Nephron progenitor cell (in vitro differentiated cells): Measurements from ENCODE around the gene KIF11.

Experiments
- DNase-seq: peaks from one replicate; pipeline ENCODE4 v3.0.0; 2021
- H3K27ac Mint-ChIP-seq: 2 replicates; pipeline ENCODE4 v1.8.0; 2021; ENCODE audit warnings: mild to moderate bottlenecking, moderate library complexity, mixed read lengths
- H3K27me3 Mint-ChIP-seq: 2 replicates; pipeline ENCODE4 v1.8.0; 2021; ENCODE audit warnings: mild to moderate bottlenecking, low read depth, mixed read lengths; ENCODE audit not compliant: poor library complexity
- H3K36me3 Mint-ChIP-seq: 2 replicates; pipeline ENCODE4 v1.8.0; 2021; ENCODE audit warnings: low read depth, mixed read lengths
- H3K4me1 Mint-ChIP-seq: 2 replicates; pipeline ENCODE4 v1.8.0; 2021; ENCODE audit warnings: mixed read lengths
- H3K4me3 Mint-ChIP-seq: 2 replicates; pipeline ENCODE4 v1.8.0; 2021; ENCODE audit warnings: mild to moderate bottlenecking, moderate library complexity, mixed read lengths
- H3K9me3 Mint-ChIP-seq: 2 replicates; pipeline ENCODE4 v1.8.0; 2021; ENCODE audit warnings: mild to moderate bottlenecking, moderate library complexity, mixed read lengths
- CTCF ChIP-seq: fragments of 200-600 bp; sonication (generic); IDR thresholded peaks from 2 replicates; pipeline ENCODE4 v1.5.0; 2021; ENCODE audit warnings: antibody characterized with exemption

Gene KIF11

DNA sequence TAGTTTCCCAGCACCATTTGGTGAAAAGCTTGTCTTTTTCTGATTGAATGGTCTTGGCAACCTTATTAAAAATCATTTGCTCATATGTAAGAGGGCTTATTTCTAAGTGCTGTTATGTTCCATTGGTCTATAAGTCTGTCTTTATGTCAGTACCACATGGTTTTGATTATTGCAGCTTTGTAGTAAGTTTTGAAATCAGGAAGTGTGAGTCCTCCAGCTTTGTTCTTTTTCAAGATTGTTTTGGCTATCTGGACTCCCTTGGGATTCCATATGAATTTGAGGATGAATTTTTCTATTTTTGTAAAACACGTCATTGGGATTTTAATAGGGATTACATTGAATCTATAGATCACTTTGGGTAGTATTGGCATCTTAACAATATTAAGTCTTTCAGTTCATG, 5.4 kb downstream of the KIF11 start:
- TF ChIP-seq CTCF = no peak
- H3K36me3 Mint-ChIP-seq = peaks cover 66% of the 10 kb centered on the region
- H3K27ac Mint-ChIP-seq = no peak overlapping the region
- H3K4me1 Mint-ChIP-seq = peaks cover 28% of the 10 kb centered on the region
- H3K4me3 Mint-ChIP-seq = no peak overlapping the region
- no peak for DNase-seq
- peaks cover 53% of the 10 kb centered on the region for H3K9me3 Mint-ChIP-seq
- H3K27me3 Mint-ChIP-seq = no peaks in the 10 kb centered on the region

DNA sequence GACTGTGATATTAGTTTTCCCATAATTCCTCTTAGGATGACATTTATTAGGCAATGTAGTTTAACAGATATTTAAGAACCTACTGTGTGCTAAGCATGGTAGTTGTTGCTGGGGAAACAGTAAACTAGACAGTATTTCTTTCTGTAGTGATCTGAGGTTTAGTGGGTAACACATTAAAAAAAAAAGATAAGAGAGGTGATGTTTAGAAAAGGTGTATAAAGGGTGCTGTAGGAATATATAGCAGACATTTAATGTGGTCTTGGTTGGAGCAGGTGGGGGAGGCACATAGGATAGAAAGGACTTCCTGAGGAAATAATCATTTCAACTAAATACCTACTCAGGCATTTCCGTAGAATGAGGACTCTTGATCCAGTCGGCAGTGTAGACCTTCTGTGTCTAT, 11.9 kb downstream of the KIF11 start:
- H3K4me3 Mint-ChIP-seq = no peak overlapping the region
- no peaks in the 10 kb centered on the region for H3K4me1 Mint-ChIP-seq
- peaks cover 29% of the 10 kb centered on the region for H3K9me3 Mint-ChIP-seq
- no peaks in the 10 kb centered on the region for H3K27me3 Mint-ChIP-seq
- DNase-seq = no peak
- no peak for TF ChIP-seq CTCF
- peaks cover 69% of the 10 kb centered on the region for H3K36me3 Mint-ChIP-seq
- H3K27ac Mint-ChIP-seq = peak overlapping the region; percentile 52

DNA sequence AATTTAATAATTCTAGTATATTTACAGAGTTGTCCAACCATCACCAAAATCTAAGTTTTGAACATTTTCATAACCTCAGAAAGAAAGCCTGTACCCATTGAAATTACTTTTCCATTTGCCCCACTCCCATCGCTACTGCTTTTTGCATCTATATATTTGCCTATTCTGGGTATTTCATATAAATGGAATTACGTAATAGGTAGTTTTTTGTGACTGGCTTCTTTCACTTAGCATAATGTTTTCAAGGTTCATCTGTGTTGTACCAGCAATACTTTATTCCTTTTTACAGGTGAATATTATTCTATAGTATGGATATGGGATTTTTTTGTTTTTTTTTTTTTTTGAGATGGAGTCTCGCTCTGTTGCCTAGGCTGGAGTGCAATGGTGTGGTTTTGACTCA, 22.6 kb downstream of the KIF11 start:
- no peaks in the 10 kb centered on the region for H3K27me3 Mint-ChIP-seq
- H3K27ac Mint-ChIP-seq = no peak overlapping the region
- no peaks in the 10 kb centered on the region for H3K9me3 Mint-ChIP-seq
- no peak overlapping the region for H3K4me3 Mint-ChIP-seq
- H3K4me1 Mint-ChIP-seq = no peaks in the 10 kb centered on the region
- no peak for TF ChIP-seq CTCF
- peaks cover 77% of the 10 kb centered on the region for H3K36me3 Mint-ChIP-seq
- DNase-seq = no peak

DNA sequence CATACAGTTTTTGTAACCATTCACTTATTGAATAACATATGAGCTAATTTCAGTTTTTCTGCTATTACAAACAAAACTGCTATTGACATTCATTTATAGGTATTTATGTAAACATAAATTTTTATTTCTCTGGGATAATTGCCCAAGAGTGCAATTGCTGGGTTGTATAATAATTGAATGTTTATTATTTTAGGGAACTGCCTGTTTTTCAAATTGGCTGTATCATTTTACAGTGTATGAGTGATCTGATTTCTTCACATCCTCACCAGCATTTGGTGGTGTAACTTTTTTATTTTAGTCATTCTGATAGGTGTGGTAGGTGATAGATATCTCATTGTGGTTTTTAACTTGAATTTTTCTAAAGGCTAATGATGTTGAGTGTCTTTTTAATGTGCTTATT, 26.4 kb downstream of the KIF11 start:
- Mint-ChIP-seq H3K9me3 (peaks cover under 1% of the 10 kb centered on the region), H3K36me3 (peaks cover 93% of the 10 kb centered on the region), H3K4me1 (no peaks in the 10 kb centered on the region), H3K27ac (no peak overlapping the region), H3K27me3 (no peaks in the 10 kb centered on the region), H3K4me3 (no peak overlapping the region)
- no peak for TF ChIP-seq CTCF
- DNase-seq = no peak

DNA sequence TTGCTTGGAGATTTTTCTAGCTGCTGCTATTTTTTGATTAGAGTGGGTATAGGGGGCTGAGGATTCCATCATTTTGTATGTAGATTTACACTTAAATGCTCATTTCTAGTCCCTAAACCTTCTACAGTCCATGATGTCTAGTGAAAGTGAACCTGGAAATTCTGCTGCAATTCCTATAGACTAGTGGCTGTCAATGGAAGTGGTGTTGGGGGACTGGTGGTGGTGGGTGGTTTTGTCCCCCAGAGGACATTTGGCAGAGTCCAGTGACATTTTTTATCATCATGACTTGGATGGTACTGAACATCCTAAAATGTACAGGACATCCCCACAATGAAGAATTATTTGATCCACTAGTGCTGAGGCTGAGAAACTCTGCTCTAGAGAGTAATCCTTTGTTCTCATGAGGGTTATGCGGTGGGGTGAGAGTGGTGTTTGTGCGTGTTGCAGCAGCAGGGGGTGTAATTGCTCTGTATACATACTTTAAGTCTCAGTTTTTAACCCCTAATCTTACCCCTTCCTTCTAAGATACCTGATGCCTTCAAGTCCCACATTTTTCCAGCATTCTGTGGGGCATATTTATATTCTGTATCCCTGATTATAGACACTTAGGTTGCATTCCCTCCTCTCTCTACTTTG, 35.0 kb downstream of the KIF11 start:
- no peaks in the 10 kb centered on the region for H3K27me3 Mint-ChIP-seq
- DNase-seq = no peak
- H3K4me3 Mint-ChIP-seq = no peak overlapping the region
- H3K36me3 Mint-ChIP-seq = peaks cover 89% of the 10 kb centered on the region
- peak overlapping the region; percentile 73 for H3K27ac Mint-ChIP-seq
- H3K4me1 Mint-ChIP-seq = no peaks in the 10 kb centered on the region
- no peak for TF ChIP-seq CTCF
- H3K9me3 Mint-ChIP-seq = peaks cover 7% of the 10 kb centered on the region

- TF ChIP-seq CTCF = no peak
- DNase-seq = no peak
- no peak overlapping the region for H3K4me3 Mint-ChIP-seq
- peaks cover 4% of the 10 kb centered on the region for H3K9me3 Mint-ChIP-seq
- H3K27ac Mint-ChIP-seq = no peak overlapping the region
- peaks cover 87% of the 10 kb centered on the region for H3K36me3 Mint-ChIP-seq
- H3K4me1 Mint-ChIP-seq = no peaks in the 10 kb centered on the region
- H3K27me3 Mint-ChIP-seq = no peaks in the 10 kb centered on the region
Observed at GRCh38 chr10:92629945-92630344, 37.0 kb downstream of the KIF11 start.
